ENCODE results near the gene CTBP2.
"Not testable (repeated sequence)": the region's sequence is repeated elsewhere in the genome, so short reads cannot be mapped to it uniquely, and the experiment has no call there.

Gene CTBP2

DNA sequence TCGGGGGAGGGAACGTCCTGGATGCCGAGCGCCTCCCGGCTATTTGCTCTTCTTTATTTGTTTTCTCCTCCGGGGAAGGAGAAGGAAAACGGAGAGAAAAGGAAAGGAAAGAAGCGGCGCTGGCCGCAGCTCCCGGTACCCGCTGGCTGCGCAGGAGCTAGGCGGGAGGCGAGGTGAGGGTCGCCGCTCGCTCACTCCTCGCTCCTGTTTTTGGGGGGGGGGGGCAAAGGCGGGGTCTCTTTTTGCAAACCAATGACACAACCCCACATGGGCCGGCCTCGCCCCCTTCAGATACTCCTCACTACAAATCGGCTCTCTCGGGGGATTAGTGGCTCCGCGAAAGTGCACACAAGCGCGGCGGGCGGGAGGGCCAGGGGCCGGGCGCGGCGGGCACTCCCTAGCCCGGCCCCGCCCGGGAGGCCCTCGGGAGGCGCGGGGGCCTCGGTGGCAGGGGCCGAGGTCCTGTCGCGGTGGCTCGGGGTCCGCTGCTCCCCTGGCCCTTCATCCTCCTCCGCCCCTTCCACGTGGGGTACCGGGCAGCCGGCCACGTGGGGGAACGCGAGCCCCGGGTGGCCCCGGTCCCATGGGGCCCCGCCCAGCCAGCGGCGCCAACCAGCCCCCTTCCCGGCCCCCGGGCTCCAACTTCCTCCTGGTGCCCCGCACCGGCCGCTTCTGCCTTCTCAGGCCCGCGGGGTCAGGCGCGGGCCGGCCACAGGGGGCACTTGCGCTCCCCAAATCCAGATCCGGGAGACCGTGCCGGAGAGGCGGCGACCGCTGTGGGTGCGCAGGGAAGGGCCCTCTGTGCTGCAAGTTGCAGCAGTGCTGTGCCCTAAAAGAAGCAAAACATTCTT lies 718 bp upstream of the CTBP2 start:
- DNase-seq (ENCODE audit: low read depth) = peak; percentile 69
- H3K4me3 ChIP-seq (ENCODE audit: low read depth, low read length) = peak overlapping the region; percentile 63

DNA sequence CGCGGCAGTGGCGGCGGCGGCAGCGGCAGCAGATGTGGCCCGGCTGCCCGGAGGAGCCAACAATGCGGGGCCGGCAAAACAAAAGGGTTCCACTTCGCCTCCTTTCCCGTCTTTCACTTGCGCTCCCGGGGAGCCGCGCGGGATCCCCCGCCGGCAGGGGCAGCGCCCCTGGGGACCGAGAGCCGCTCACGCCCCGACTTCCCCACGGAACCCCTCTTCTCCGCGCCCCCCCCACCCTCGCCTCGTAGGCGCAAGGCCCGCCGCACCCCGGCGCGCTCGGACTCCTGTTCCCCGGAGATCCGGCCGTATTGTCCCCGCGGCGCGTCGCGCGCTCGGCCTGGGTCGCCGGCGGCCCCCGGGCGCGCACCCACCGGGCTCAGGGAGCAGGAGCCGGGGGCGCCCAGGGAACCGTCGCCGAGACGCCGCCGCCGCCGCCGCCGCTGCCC lies 854 bp downstream of the CTBP2 start:
- no peak for DNase-seq (ENCODE audit: low read depth)
- H3K4me3 ChIP-seq (ENCODE audit: low read depth, low read length) = peak overlapping the region; percentile 70

DNA sequence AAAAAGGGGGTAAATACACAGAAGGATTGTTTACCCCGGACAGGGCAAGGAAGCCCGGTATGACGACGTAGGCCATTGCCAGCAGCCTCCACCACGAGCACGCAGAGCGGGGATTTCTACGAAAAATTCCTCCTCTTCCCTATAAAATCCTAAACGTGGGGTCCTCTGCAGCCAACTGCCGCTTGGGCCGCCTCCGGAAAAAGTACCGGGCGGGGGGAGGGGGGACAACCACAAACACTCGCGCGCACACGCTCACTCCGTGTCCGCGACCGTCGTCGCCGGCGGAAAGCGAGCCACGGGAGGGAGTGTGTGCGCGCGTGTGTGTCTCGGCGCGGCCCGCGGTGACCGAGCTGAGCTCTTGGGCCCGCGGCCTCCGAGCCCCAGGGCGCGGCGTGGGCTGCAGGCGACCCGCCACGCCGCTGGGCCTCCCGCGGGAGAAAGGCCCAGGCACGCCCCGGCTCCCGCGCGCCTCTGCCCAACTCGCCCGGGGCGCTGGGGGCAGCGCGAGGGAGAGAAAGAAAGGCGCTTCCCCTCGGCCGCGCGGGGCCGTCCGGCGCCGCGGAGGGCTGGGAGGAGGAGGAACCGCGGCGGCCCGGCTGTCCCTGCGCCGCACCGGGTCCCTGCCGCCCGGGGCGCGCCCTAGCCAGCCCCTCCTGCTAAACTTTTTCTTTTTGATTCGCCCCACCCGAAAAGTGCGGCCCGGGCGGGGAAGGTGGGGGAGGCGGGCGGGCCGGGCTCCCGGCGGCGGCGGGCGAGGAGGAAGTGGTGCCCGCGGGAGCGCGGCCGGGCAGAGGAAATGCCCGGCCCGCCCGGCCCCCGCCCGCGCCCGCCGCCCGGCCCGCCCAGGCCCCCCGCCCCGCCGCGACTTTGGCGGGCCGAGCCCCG lies 1.5 kb downstream of the CTBP2 start:
- DNase-seq (ENCODE audit: low read depth) = no peak
- H3K4me3 ChIP-seq (ENCODE audit: low read depth, low read length) = peak overlapping the region; percentile 70

DNA sequence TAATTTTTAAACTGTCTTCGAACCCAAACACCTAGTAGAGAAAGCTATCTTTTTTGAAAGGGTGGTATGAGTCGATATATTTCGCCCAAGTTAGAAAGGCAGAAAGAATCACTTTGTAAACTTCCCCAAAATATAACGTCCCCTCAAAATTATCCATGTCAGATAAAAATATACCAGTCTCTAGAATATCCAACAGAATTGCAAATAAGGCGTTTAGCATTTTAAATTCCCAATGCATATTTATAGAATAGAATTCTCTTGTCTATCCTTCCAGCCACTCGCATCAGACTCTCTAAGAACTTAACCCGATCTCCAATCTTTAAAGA lies 2.1 kb downstream of the CTBP2 start:
- H3K4me3 ChIP-seq (ENCODE audit: low read depth, low read length) = peak overlapping the region; percentile 70
- no peak for DNase-seq (ENCODE audit: low read depth)

DNA sequence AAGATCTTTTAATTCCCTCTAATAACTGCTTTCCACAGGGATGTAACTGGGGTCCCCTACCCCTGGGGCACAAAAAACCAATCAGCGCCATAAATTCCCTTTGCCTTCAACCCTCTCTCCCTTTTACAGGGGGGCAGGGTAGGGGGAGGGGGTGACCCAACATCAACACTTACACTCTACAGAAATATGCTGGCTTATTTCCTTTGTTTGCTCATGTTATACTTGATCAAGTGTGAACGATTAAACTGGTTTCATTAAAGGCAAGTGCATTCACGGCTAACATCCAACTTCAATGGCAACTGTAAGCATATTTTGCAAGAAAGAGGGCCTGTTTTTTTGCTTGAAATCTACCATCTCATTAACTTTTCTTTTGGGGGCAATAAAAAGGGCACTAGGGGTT lies 2.9 kb downstream of the CTBP2 start:
- no peak for DNase-seq (ENCODE audit: low read depth)
- H3K4me3 ChIP-seq (ENCODE audit: low read depth, low read length) = peak overlapping the region; percentile 70

DNA sequence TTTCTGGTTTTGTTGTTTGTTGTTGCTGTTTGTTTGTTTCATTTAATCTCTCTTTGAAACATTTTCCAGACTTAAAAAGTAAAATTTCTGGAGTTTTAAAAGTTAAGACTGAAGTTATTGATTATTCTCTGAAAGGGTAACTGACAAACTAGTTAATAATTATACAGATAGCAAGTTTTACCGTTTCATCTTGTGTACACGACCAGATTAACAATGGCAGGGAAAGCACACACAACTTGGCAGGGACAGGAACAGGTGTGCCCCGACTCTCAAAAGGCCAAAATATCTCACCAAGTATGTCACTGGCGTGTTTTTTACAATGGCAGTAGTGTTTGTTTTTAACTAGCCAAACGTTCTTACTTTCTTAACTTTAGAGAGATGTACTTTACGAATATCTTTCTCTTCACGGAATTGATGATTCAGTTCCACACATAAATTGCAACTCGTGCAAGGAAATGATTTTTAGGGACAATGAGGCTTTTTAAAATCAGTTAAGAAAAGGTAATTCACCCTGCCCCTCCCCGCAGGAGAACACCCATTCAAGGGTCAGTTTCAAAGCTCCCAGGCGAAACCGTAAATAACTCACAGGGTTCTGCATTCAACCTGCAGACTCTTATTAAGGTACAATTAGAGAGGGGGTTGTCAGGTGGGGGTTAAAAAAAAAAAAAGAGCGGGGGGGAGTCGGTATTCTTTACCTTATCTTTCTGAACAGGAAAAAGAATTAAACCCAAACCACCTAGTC lies 3.5 kb downstream of the CTBP2 start:
- H3K4me3 ChIP-seq (ENCODE audit: low read depth, low read length) = peak overlapping the region; percentile 70
- DNase-seq (ENCODE audit: low read depth) = no peak

DNA sequence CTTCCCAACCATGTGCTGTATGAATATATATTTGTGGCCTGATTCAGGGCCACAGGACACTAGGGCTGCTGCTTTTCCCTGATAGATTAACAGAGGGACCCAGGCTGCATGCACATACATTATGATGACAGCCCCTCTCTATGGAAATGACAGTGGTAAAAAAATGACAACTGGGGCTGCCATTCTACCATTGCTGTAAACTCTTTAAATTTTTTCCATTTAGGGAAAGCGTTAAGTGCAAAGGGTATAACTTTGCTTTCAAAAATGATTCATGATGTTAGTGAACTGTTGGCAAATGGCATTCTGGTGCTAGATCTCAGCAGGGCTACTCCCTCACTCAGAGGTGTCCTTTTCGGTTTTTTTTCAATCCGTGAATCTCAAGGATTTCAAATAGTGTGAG lies 4.2 kb downstream of the CTBP2 start:
- no peak overlapping the region for H3K4me3 ChIP-seq (ENCODE audit: low read depth, low read length)
- no peak for DNase-seq (ENCODE audit: low read depth)

DNA sequence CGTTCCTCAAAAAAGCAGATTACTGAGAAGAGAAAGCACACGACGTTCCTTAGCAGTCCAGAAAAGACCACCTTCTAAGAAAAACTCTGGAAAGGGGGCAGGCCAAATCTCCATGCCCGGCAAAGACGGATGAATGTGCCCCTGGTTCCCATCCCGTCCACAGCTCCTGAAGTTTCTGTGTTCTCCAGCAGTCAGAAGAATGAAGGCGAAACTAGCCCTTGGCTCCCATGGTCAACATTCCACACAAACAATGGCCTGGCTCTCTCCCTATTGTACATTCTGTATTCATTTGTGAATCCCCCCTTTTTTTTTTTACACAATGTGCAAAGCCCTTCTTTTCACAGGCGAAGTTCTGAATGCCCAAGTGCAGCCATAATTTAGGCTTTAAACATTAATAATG lies 5.3 kb downstream of the CTBP2 start:
- DNase-seq (ENCODE audit: low read depth) = no peak
- H3K4me3 ChIP-seq (ENCODE audit: low read depth, low read length) = no peak overlapping the region

DNA sequence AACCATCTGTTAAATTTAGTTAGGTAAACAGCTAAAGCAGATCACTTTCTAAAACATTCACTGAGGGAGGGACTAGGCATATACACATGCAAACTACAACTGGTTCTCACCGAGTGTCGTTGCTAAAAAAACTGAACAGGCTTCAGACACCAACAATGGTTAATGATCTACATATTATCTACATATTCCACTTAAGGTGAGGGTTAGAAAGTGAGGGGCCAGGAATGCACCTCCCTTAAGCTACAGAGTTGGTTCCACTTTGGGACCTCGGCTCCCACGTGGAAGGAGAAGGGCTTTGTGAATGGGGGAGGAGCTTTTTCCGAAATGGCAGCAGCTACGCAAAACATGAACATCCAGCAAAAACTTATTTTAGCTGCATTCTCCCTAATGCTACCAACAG lies 5.8 kb downstream of the CTBP2 start:
- peak overlapping the region; percentile 2 for H3K4me3 ChIP-seq (ENCODE audit: low read depth, low read length)
- DNase-seq (ENCODE audit: low read depth) = no peak

DNA sequence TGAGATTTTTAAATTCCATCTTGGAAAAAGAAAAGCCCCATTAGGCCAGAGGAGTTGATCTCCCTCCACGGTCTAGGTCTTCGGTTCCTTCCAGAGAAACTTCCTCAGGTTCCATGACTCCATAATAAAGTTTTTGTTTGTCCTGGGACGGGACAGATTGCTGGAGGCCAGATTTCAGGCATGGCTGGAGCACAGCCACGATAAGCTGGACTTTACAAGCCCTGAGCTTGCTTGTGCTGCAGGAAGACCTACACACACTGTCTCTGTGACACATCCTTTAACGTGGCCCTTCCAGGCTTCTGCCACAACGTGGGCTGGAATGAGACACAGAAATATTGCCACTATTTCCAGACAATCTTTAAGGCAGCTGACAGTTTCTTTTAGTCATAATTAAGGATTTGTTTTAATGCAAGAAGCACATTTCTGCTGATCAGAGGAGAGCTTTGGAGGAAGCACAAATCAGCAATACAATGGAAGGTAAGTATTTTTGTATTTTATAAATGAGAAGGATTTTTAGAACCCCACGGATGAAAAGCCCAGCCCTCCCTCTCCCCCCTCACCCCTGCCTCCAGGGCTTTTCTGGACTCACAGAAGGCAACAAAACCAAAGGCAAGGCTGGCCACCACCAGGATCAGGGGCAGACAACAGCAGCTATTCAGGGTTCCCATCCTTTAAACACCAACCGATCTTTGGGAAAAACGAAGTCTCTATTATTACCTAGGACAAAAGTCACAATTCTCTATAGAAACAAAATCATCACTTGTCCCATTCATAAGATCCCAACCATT lies 6.5 kb downstream of the CTBP2 start:
- H3K4me3 ChIP-seq (ENCODE audit: low read depth, low read length) = no peak overlapping the region
- DNase-seq (ENCODE audit: low read depth) = no peak

DNA sequence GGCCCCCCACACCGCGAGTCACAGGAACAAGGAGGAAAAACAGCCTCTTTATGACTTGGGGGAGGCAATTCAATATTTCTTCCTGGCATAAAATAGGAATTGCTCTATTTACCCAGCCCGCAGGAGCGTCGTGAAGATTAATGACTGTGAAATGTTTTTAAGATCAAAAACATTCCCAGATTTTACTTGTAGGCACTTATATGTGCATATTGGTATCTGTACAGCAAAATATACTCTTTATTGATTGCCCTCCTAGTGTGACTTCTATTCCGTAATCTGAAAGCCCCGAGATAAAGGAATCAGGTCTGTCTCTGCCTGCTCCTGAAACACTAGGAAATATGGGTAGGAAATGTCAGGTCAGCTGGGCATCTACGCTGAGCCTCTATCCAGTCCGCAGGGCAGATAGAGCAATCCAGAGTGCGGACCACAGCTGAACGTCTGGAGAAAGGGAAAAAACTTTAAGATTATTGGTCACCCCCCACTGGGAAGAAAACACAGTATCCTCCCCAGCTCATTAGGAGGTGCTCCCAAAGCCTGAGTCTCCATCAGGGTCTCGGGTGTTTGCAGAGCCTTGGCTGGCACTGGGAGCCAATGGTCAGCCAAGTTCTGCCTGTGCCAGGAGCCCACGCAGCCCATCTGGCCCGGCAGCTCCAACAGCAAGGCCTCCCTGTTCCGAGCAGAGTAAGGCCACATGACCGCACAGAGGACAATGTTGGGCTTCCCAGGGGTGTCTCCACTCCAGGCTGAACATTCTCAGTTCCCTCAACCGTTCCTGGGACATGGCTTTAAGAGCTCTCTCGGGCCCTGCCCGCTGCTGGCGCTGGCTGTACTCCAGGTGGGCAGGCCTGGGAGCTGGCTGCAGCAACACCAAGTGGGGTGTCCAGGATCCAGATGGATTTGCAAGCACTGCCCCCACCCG lies 7.7 kb downstream of the CTBP2 start:
- H3K4me3 ChIP-seq (ENCODE audit: low read depth, low read length) = no peak overlapping the region
- DNase-seq (ENCODE audit: low read depth) = no peak

DNA sequence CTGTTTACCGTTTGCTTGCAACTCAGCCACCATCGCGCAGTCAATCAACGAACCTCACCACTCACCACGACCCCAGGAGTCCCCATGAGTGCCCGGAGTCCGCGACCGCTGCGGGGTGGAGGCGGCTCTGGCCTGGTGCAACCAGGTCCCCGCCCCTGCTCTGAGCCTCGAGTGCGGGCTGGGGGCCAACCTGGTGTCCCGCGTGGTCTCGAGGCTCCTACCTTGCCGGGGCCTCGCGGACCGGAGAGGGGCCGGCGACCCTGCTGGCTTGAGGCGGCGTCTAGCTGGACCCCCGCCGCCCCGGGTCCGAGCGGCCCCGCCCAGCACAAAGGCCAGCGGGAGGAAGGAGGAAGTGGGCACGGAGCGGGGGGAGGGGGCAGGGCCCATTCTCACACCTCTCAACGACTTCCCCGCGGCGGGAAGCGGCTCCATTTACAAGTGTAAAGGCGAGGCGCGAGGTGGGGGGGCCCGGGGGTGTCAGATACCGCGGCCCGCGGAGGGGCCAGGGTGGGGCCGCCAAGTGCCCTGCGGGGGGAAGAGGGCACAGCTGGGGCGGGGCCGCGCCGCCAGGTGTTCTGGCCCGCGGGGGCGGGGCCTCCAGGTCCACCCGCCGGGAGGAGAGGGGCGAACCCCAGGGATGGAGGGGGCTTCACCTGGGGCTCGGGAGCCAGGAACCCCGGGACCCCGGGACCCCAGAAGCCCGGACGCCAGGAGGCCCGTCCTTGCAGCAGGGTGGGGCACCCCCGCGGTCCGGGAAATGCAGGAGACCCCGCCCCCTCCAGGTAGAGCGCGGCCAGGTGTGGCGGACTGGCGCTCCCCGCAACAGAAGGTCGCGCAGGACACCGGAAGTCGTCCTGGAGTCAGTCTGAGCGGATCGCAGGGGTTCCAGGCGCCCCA lies 8.6 kb downstream of the CTBP2 start:
- H3K4me3 ChIP-seq (ENCODE audit: low read depth, low read length) = no peak overlapping the region
- no peak for DNase-seq (ENCODE audit: low read depth)

DNA sequence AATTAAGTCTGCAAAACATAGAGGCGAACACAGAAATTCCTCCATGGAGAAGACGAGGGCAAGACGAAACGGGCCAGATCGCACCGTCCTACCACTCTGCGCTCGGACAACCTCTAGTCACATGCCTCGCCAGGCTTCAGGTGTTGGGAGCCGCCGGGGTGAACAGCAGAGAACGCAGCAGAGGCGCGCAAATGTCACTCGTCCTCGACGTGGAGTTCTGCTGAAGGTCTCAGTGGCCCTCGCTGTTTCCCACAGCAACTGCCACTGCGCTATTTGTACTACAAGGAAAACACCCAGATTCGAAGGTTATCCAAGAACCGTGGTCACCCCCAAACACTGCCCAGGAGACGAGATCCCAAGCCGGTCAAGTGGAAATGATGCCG lies 9.2 kb downstream of the CTBP2 start:
- H3K4me3 ChIP-seq (ENCODE audit: low read depth, low read length) = no peak overlapping the region
- no peak for DNase-seq (ENCODE audit: low read depth)

DNA sequence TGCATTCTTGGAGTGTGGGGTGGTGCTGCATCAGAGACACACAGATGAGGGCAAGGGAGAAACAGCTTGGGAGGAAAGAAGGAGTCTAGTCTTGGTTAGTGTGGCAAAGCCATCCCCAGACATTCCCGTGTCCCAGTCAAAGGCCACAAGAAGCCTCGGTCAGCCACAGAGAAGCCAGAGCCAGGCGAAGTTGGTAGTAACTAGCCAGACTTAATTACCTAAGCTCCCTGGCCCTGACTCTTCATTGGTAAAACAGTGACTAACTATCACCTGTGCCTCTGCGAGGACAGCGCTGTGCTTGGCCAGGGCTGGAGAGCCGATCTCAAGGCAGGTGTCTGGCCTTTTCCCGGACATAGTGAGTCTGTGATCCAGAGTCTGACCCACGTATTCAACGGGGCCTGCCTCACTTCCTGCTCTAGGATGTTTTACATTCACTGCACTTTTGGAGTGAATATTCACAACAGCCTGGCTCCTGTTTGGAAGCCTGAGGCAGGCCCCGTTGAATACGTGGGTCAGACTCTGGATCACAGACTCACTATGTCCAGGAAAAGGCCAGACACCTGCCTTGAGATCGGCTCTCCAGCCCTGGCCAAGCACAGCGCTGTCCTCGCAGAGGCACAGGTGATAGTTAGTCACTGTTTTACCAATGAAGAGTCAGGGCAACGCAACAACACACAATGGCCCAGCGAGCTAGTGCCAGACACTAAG lies 9.8 kb downstream of the CTBP2 start:
- DNase-seq (ENCODE audit: low read depth); H3K4me3 ChIP-seq (ENCODE audit: low read depth, low read length): not testable (repeated sequence)

DNA sequence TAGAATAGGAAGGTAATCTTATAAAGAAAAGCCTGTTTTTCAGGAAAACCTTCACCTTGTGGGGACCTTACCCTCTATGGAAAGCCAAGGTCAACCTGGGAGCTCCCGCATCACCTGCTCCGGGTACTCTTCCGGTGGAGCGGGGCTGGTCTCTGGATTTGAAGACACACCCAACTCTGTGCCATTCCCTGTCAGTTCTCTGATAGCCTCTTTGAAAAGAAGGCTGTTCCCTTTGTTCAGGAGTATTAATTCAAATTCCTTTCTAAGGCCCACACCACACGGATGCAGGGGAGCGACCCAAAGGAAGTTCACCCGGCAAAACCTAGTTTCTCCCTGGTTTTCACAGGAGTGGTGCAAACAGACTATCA lies 10.7 kb downstream of the CTBP2 start:
- no peak overlapping the region for H3K4me3 ChIP-seq (ENCODE audit: low read depth, low read length)
- DNase-seq (ENCODE audit: low read depth) = no peak

DNA sequence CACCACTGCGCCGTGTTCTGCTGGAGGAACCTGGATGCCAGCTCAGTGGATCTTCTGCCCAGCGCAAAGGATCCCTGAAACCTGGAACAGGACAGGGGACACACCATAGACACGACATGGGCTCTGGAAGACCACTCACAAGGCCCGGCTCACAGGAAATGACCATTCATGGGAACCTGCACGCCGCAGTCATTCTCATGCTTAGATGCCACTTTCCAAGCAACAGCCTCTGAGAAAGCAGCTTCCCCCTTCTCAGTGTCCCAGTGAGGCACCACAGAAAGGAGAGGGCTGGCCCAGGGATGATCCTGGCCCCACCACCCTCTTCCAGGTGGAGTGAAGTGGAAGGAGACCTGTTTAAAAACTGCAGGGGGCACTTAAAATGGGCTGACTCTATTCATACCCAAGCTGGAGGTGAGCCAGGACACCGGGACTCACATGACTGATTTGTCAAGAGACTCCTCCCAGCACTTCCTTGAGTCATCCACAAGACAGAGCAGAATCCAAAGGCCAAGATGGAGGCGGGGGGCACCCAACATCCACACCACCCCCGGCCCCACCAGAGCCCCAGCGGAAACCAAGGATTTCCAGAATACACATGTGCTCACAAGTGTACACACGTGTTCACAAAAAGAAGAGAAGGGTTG lies 11.2 kb downstream of the CTBP2 start:
- H3K4me3 ChIP-seq (ENCODE audit: low read depth, low read length) = no peak overlapping the region
- no peak for DNase-seq (ENCODE audit: low read depth)

All from skeletal muscle cell (primary cell).